Mesenchymal stem cell (in vitro differentiated cells and primary cell): ENCODE results near the gene ITPR3.

Experiments
- DNase-seq: peaks from one replicate; pipeline ENCODE4 v3.0.0-alpha.2; 2013
- H2AFZ ChIP-seq: one replicate; pipeline ENCODE4 v1.6.1; 2013; ENCODE audit warnings: low read depth, mild to moderate bottlenecking, control low read depth, inconsistent platforms, low read length, moderate library complexity
- H2AK5ac ChIP-seq: 2 replicates; pipeline ENCODE4 v1.6.1; 2013; ENCODE audit warnings: low read length, moderate library complexity, mild to moderate bottlenecking, inconsistent platforms; ENCODE audit not compliant: severe bottlenecking
- H2BK120ac ChIP-seq: one replicate; pipeline ENCODE4 v1.6.1; 2013; ENCODE audit warnings: low read depth, mild to moderate bottlenecking, inconsistent platforms, low read length, moderate library complexity
- H2BK12ac ChIP-seq, 2 experiments: one replicate each; pipeline ENCODE4 v1.6.1; 2013; ENCODE audit warnings: inconsistent platforms in 2 of 2, low read length in 2 of 2, mild to moderate bottlenecking in 2 of 2, moderate library complexity in 2 of 2, control low read depth in 1 of 2
- H2BK15ac ChIP-seq: one replicate; pipeline ENCODE4 v1.6.1; 2013; ENCODE audit warnings: mild to moderate bottlenecking, low read depth, inconsistent platforms; ENCODE audit not compliant: poor library complexity, severe bottlenecking
- H2BK5ac ChIP-seq: 2 replicates; pipeline ENCODE4 v1.6.1; 2013; ENCODE audit warnings: low read depth, mild to moderate bottlenecking, low read length, control low read depth, inconsistent platforms; ENCODE audit not compliant: poor library complexity, severe bottlenecking
- H3K14ac ChIP-seq, 2 experiments: one replicate each; pipeline ENCODE4 v1.6.1; 2013; ENCODE audit warnings: inconsistent platforms in 2 of 2, low read length in 2 of 2, control low read depth in 1 of 2, mild to moderate bottlenecking in 1 of 2, moderate library complexity in 1 of 2
- H3K18ac ChIP-seq, 2 experiments: one replicate each; pipeline ENCODE4 v1.6.1; 2013; ENCODE audit warnings: inconsistent platforms in 2 of 2, low read length in 2 of 2, control low read depth in 1 of 2, low read depth in 1 of 2, mild to moderate bottlenecking in 1 of 2
- H3K23ac ChIP-seq, 2 experiments: one replicate each; pipeline ENCODE4 v1.6.1; 2013; ENCODE audit warnings: inconsistent platforms in 2 of 2, low read length in 2 of 2, mild to moderate bottlenecking in 2 of 2, moderate library complexity in 2 of 2, control low read depth in 1 of 2
- H3K27ac ChIP-seq: 2 replicates; pipeline ENCODE4 v1.5.1; 2013; ENCODE audit warnings: mild to moderate bottlenecking, moderate library complexity, low read length, control low read depth, inconsistent platforms; ENCODE audit not compliant: poor library complexity, severe bottlenecking
- H3K27me3 ChIP-seq, 2 experiments: 2 replicates each; pipeline versions ENCODE4 v1.6.1 to v1.7.0; 2013; ENCODE audit warnings: low read length in 2 of 2, mild to moderate bottlenecking in 2 of 2, moderate library complexity in 2 of 2, control low read depth in 1 of 2, inconsistent platforms in 1 of 2; ENCODE audit not compliant: control insufficient read depth in 1 of 2, insufficient read depth in 1 of 2
- H3K36me3 ChIP-seq, 2 experiments: 2 replicates each; pipeline versions ENCODE4 v1.6.1 to v1.7.0; 2013; ENCODE audit warnings: low read length in 2 of 2, control low read depth in 1 of 2, inconsistent platforms in 1 of 2, low read depth in 1 of 2, mild to moderate bottlenecking in 1 of 2; ENCODE audit not compliant: insufficient read depth in 2 of 2, control insufficient read depth in 1 of 2
- H3K4ac ChIP-seq, 2 experiments: one replicate each; pipeline ENCODE4 v1.6.1; 2013; ENCODE audit warnings: inconsistent platforms in 2 of 2, low read length in 2 of 2, mild to moderate bottlenecking in 2 of 2, moderate library complexity in 2 of 2, control low read depth in 1 of 2, low read depth in 1 of 2
- H3K4me1 ChIP-seq: 2 replicates; pipeline ENCODE4 v1.6.1; 2013; ENCODE audit warnings: low read depth, low read length, control low read depth; ENCODE audit not compliant: control insufficient read depth, insufficient read depth
- H3K4me2 ChIP-seq: 2 replicates; pipeline ENCODE4 v1.6.1; 2013; ENCODE audit warnings: low read length, mild to moderate bottlenecking, inconsistent platforms; ENCODE audit not compliant: poor library complexity, severe bottlenecking
- H3K4me3 ChIP-seq, 2 experiments: 2 replicates each; pipeline versions ENCODE4 v1.5.1 to v1.7.0; 2013; ENCODE audit warnings: low read length in 2 of 2, mild to moderate bottlenecking in 2 of 2, control low read depth in 1 of 2, low read depth in 1 of 2; ENCODE audit not compliant: insufficient read depth in 1 of 2
- H3K79me1 ChIP-seq: replicated peaks from 2 replicates; pipeline ENCODE4 v1.6.1; 2013; ENCODE audit warnings: mild to moderate bottlenecking, control low read depth, low read length, inconsistent platforms; ENCODE audit not compliant: poor library complexity, severe bottlenecking
- H3K9ac ChIP-seq: 2 replicates; pipeline ENCODE4 v1.7.0; 2013; ENCODE audit warnings: mild to moderate bottlenecking, low read length, moderate library complexity
- H3K9me3 ChIP-seq: 2 replicates; pipeline ENCODE4 v1.7.0; 2013; ENCODE audit warnings: mild to moderate bottlenecking, low read length; ENCODE audit not compliant: control insufficient read depth
- H4K8ac ChIP-seq: one replicate; pipeline ENCODE4 v1.6.1; 2013; ENCODE audit warnings: inconsistent platforms, mild to moderate bottlenecking, low read length, moderate library complexity
- H4K91ac ChIP-seq: one replicate; pipeline ENCODE4 v1.6.1; 2013; ENCODE audit warnings: mild to moderate bottlenecking, low read length, inconsistent platforms
- WGBS: methylation state at CpG from one replicate; pipeline ENCODE4 v1.1.7; 2013; ENCODE audit warnings: mixed read lengths; 5-methylcytosine and 5-hydroxymethylcytosine counted together

Gene ITPR3

GRCh38 chr6:33733709-33734007 lies 112.5 kb downstream of the ITPR3 start:
- Histone ChIP-seq H2AK5ac (no peak overlapping the region), H2BK120ac (no peak overlapping the region), H3K27me3 (peaks cover 0 to 33% of the 10 kb centered on the region in 2 experiments), H3K14ac (no peak overlapping the region), H3K4ac (no peak overlapping the region), H2BK5ac (no peak overlapping the region), H3K79me1 (peaks cover 7% of the 10 kb centered on the region), H2BK12ac (no peak overlapping the region), H3K27ac (no peak overlapping the region), H3K23ac (no peak overlapping the region), H3K36me3 (peaks cover 0 to 76% of the 10 kb centered on the region in 2 experiments), H4K91ac (no peak overlapping the region), H2BK15ac (no peak overlapping the region), H4K8ac (no peak overlapping the region), H3K4me1 (peaks cover 20% of the 10 kb centered on the region), H3K4me3 (no peak overlapping the region), H2AFZ (no peak overlapping the region), H3K9ac (no peak overlapping the region), H3K18ac (no peak overlapping the region), H3K4me2 (no peak overlapping the region), H3K9me3 (no peaks in the 10 kb centered on the region)
- WGBS, result 96% methylated on average over 8 of the region's 8 CpGs
- DNase-seq, result no peak

- Histone ChIP-seq H2BK12ac (no peak overlapping the region), H3K4me3 (no peak overlapping the region), H3K9ac (no peak overlapping the region), H3K4ac (no peak overlapping the region), H3K27me3 (peaks cover 0 to 33% of the 10 kb centered on the region in 2 experiments), H3K79me1 (peaks cover 15% of the 10 kb centered on the region), H2BK120ac (no peak overlapping the region), H3K18ac (no peak overlapping the region), H3K36me3 (peaks cover 0 to 84% of the 10 kb centered on the region in 2 experiments), H3K27ac (no peak overlapping the region), H4K8ac (no peak overlapping the region), H3K23ac (no peak overlapping the region), H4K91ac (no peak overlapping the region), H2BK15ac (no peak overlapping the region), H3K14ac (no peak overlapping the region), H3K4me1 (peaks cover 21% of the 10 kb centered on the region), H2BK5ac (no peak overlapping the region), H2AK5ac (no peak overlapping the region), H2AFZ (no peak overlapping the region), H3K9me3 (no peaks in the 10 kb centered on the region), H3K4me2 (no peak overlapping the region)
- 91% methylated on average over 18 of the region's 18 CpGs for WGBS
- no peak for DNase-seq
Observed at GRCh38 chr6:33735216-33735615, 114.1 kb downstream of the ITPR3 start.

DNA sequence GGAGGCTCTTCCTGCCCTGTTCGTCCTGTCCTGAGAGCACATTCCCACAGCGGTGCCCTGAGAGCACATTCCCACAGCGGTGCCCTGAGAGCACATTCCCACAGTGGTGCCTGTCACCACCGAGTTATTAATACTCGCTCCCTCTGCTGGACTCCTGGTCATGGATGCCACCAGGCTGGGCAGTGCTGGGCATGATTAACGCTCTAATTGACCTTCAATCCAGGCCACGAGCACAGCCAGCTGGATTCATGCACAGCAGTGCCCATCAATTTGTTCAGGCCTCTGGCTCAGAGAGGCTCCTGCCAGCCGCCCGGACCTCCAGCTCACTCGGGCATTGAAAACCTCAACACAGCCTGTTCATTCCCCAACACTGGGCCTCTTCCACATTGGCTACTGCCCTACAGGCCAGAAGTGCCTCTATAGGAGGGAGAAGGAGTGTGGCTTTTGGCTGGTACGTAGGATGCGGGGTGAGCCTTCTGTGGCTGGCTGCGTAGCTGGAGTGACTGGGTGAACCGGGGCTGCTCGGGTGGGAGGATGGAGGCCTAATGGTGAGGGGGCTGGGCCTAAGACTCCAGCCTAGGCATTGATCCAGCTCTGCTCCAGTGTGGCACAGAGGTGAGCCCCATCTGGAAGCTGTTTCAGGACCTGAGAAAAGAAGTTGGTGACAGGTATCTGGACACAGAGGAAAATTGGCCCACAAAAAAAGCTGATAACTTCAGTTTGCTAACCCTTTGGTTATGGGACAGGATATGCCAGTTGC lies 116.3 kb downstream of the ITPR3 start:
- Histone ChIP-seq H3K27me3 (peaks cover 0 to 35% of the 10 kb centered on the region in 2 experiments), H3K14ac (no peak overlapping the region), H2BK5ac (no peak overlapping the region), H3K4me1 (peaks cover 14% of the 10 kb centered on the region), H3K9me3 (no peaks in the 10 kb centered on the region), H2AFZ (no peak overlapping the region), H3K23ac (no peak overlapping the region), H2BK120ac (no peak overlapping the region), H4K91ac (no peak overlapping the region), H2BK15ac (peak overlapping the region; percentile 4), H4K8ac (no peak overlapping the region), H3K79me1 (peaks cover 23% of the 10 kb centered on the region), H3K27ac (no peak overlapping the region), H3K4me3 (no peak overlapping the region), H2AK5ac (no peak overlapping the region), H3K36me3 (peaks cover 0 to 76% of the 10 kb centered on the region in 2 experiments), H3K4ac (no peak overlapping the region), H2BK12ac (no peak overlapping the region), H3K4me2 (no peak overlapping the region), H3K9ac (no peak overlapping the region), H3K18ac (no peak overlapping the region)
- 92% methylated on average over 14 of the region's 15 CpGs for WGBS
- no peak for DNase-seq

DNA sequence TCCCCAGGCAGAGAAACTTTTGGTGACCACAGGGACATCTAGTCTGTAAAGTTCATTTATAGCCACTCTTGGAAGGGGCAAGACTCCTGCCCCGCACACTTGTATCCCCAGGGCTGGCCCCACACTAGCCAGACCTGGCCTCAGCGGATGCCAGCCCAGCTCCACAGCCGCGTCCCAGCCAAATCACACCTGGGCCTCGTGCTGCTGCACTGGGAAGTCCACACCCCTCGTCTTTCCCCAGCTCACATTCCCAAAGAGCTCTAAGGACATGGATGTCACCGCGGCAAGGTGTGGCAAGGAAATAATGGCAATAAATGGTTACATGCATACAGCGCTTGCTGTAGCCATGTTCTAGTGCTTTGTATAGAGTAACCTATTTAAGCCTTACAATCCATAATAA lies 117.0 kb downstream of the ITPR3 start:
- H2BK12ac ChIP-seq, result no peak overlapping the region
- H3K4me2 ChIP-seq, result no peak overlapping the region
- H3K27me3 ChIP-seq, result peaks cover 0 to 42% of the 10 kb centered on the region in 2 experiments
- no peak overlapping the region for H3K4me3 ChIP-seq
- H3K23ac ChIP-seq, result no peak overlapping the region
- no peak overlapping the region for H3K4ac ChIP-seq
- no peak for DNase-seq
- no peak overlapping the region for H3K9ac ChIP-seq
- no peak overlapping the region for H2BK15ac ChIP-seq
- no peak overlapping the region for H3K18ac ChIP-seq
- H2BK5ac ChIP-seq, result no peak overlapping the region
- H2BK120ac ChIP-seq, result no peak overlapping the region
- WGBS, result 89% methylated on average over 7 of the region's 9 CpGs
- H4K91ac ChIP-seq, result no peak overlapping the region
- peaks cover 26% of the 10 kb centered on the region for H3K79me1 ChIP-seq
- no peak overlapping the region for H2AK5ac ChIP-seq
- H3K9me3 ChIP-seq, result no peaks in the 10 kb centered on the region
- H2AFZ ChIP-seq, result no peak overlapping the region
- H3K27ac ChIP-seq, result no peak overlapping the region
- H4K8ac ChIP-seq, result no peak overlapping the region
- H3K36me3 ChIP-seq, result peaks cover 0 to 73% of the 10 kb centered on the region in 2 experiments
- H3K4me1 ChIP-seq, result peaks cover 17% of the 10 kb centered on the region
- H3K14ac ChIP-seq, result no peak overlapping the region
